Gastrocnemius medialis (tissue), 4 donors: ENCODE measurements around the gene ARHGAP6.

Source experiments
- POLR2A ChIP-seq, 2 donors: fragments of 450-650 bp; IDR thresholded peaks; one replicate each; pipeline ENCODE4 v1.6.1; 2017; ENCODE audit warnings: antibody characterized with exemption in 2 of 2, mild to moderate bottlenecking in 2 of 2, moderate library complexity in 2 of 2
- TF ChIP-seq, protein P1 (sequence below), 5 experiments: fragments of 450-650 bp in 3 of 5; fragments of 200-600 bp in 2 of 5; sonication (generic) in 2 of 5; IDR thresholded peaks in 4 of 5; conservative IDR thresholded peaks in 1 of 5; 1 replicate in 4 of 5; 2 replicates in 1 of 5; pipeline ENCODE4 v1.5.1; 2016 to 2019; ENCODE audit warnings: antibody characterized with exemption in 5 of 5, mild to moderate bottlenecking in 3 of 5, moderate library complexity in 3 of 5

DNA sequence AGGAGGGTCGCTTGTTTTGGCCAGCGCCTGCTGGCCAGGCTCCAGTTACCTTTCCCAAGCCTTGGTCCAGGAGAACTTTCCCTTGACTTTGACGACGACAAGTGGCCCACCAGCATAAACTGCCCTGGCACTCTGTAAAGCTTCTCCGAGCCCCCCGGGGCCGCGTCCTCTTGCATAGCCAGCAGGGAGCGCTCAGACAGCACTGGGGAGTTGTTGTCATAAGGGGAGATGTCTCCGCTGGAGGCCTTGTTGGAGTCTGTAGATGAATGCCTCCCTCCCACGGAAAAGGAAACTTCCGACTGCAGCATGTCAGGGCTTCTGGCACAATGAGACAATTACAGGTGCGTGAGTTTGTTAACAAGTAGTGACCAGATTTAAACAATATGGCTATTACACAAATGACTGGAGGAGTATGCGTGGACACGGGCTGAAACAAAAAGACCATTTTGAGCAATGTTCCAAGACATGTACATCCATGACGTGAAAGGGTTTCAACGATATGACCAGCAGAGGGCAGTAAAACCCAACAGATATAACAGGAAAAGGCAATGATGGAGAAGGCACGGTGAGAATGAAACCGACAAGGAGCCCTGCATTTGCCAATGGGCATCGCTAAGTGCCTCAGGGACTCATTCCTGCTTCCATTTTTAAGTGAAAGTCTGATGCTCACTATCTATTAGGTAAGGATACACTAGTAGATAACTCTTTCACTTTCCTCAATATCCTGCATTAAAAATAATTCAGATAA lies 521.6 kb downstream of the ARHGAP6 start:
- no peak for TF ChIP-seq POLR2A (IDR thresholded peaks at IDR 0.05)
- TF ChIP-seq, protein P1, sequence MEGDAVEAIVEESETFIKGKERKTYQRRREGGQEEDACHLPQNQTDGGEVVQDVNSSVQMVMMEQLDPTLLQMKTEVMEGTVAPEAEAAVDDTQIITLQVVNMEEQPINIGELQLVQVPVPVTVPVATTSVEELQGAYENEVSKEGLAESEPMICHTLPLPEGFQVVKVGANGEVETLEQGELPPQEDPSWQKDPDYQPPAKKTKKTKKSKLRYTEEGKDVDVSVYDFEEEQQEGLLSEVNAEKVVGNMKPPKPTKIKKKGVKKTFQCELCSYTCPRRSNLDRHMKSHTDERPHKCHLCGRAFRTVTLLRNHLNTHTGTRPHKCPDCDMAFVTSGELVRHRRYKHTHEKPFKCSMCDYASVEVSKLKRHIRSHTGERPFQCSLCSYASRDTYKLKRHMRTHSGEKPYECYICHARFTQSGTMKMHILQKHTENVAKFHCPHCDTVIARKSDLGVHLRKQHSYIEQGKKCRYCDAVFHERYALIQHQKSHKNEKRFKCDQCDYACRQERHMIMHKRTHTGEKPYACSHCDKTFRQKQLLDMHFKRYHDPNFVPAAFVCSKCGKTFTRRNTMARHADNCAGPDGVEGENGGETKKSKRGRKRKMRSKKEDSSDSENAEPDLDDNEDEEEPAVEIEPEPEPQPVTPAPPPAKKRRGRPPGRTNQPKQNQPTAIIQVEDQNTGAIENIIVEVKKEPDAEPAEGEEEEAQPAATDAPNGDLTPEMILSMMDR (IDR thresholded peaks at IDR 0.05 in 4 of 5, conservative IDR thresholded peaks at IDR 0.05 in 1 of 5), result peak; percentile 40 to 65 (median 59)
